CD4-positive, alpha-beta T cell treated with Interleukin-10 for 1 hour (primary cell): ENCODE results near the gene SLC32A1.
A peak's percentile ranks its signal among the peaks of the same experiment; 100 is the strongest.

Experiments
- DNase-seq: peaks from one replicate; pipeline ENCODE4 v3.0.0-alpha.2; 2020

Gene SLC32A1

GRCh38 chr20:38725931-38726803 lies 1.9 kb downstream of the SLC32A1 start:
- peak; percentile 46 for DNase-seq

- peak; percentile 54 for DNase-seq
Observed at GRCh38 chr20:38726804-38727606, 2.7 kb downstream of the SLC32A1 start.

GRCh38 chr20:38727607-38728190 lies 3.4 kb downstream of the SLC32A1 start:
- DNase-seq: no peak

DNA sequence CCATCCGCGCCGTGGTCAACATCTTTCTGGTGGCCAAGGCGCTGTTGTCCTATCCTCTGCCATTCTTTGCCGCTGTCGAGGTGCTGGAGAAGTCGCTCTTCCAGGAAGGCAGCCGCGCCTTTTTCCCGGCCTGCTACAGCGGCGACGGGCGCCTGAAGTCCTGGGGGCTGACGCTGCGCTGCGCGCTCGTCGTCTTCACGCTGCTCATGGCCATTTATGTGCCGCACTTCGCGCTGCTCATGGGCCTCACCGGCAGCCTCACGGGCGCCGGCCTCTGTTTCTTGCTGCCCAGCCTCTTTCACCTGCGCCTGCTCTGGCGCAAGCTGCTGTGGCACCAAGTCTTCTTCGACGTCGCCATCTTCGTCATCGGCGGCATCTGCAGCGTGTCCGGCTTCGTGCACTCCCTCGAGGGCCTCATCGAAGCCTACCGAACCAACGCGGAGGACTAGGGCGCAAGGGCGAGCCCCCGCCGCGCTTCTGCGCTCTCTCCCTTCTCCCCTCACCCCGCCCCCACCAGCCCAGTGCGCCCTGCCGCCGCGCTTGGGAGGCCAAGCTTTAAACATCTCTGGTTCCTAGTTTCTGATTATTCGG lies 4.0 kb downstream of the SLC32A1 start:
- DNase-seq: no peak

- no peak for DNase-seq
Observed at GRCh38 chr20:38728911-38729642, 4.8 kb downstream of the SLC32A1 start.

DNA sequence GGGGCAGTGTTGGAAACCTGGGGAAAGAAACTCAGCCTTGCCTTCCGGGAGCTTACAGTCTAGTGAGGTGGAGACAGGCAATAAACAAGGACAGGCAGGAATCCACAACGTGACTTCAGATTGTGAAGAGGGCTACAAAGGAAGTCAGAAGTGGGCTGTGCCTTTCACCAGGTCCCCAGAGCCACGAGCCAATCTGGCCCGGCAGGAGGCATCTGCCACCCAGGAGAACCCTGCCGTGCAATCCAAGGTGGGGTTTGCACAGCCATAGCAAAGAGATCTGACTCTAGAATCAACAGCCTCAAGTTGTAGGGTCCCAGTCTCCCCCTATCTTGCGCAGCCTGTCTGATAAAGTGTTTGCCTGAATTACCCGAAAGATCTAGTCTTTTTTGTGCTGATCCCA lies 5.5 kb downstream of the SLC32A1 start:
- no peak for DNase-seq

DNA sequence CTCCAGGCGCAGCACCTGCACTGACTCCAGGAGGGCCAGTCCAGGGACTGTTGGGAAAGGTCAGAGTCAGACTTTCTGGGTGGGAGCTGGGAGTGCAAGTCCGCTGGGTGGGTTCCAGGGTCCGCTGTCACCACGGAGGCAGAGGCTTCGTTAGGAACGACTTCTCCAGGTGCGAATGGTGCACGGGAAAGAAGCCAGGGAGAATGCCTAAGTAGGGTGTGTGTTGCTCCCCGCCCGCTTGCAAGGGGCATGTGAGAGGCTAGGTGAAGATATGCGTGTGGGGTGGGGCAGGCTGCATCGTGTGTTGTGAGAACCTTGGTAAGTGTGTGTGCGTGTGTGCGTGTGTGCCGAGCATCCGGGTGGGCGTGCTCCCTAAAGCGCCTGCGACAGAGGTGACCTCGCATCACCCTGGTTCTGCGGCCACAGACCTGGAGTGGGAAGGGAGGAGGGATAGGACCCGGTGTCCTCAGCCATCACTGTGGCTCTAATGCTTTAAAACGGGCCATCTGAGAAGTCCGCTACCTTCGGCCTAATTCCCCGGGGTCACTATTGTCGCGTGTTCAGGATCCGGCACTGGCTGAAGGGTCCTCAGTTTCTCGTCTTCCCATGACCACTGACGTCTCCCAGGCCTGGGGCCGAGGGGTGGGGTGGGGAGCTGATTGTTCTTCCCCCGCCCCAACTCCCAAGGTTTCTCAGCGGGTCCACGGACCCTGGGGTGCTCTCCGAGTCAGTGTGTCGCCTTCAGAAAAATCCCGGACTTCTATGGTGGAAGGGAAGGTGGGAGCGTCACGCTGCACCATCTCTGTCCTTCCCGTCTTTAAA lies 6.1 kb downstream of the SLC32A1 start:
- no peak for DNase-seq

- DNase-seq: peak; percentile 79
Observed at GRCh38 chr20:38730989-38731737, 6.9 kb downstream of the SLC32A1 start.

- no peak for DNase-seq
Observed at GRCh38 chr20:38731738-38732113, 7.4 kb downstream of the SLC32A1 start.

- DNase-seq: no peak
Observed at GRCh38 chr20:38732981-38733380, 8.7 kb downstream of the SLC32A1 start.

GRCh38 chr20:38735172-38735571 lies 10.9 kb downstream of the SLC32A1 start:
- DNase-seq: no peak

DNA sequence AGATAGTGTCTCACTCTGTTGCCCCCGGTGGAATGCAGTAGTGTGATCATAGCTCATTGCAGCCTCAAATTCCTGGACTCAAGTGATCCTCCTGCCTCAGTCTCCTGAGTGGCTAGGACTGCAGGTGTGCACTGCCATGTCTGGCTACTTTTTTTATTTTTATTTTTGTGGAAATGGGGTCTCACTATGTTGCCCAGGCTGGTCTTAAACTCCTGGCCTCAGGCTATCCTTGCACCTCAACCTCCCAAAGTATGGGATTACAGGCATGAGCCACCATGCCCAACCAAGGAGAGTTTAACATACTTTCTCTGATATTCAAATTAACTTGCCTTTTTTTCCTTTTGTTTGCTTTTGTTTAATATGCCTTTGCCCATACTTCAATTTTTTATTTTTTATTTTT lies 13.6 kb downstream of the SLC32A1 start:
- no peak for DNase-seq

DNA sequence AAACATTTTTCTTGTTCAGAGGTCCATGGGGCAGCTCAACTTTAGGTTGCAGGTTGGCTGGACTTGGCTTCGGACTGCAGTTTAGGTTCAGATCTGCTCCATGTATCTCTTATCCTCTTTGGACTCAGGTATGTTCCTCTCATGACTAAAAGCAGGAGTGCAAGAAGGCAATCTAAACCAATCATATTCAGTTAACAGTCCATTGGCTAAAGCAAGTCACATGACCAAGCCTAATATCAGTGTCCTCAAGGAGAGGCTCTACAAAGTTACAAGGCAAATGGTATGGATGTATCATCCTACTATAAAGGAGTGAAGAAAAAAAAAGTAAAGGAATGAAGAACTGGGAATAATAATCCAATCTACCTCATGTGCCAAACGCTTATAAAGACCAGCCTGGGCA lies 21.5 kb downstream of the SLC32A1 start:
- DNase-seq: no peak

- no peak for DNase-seq
Observed at GRCh38 chr20:38747495-38748096, 23.3 kb downstream of the SLC32A1 start.

DNA sequence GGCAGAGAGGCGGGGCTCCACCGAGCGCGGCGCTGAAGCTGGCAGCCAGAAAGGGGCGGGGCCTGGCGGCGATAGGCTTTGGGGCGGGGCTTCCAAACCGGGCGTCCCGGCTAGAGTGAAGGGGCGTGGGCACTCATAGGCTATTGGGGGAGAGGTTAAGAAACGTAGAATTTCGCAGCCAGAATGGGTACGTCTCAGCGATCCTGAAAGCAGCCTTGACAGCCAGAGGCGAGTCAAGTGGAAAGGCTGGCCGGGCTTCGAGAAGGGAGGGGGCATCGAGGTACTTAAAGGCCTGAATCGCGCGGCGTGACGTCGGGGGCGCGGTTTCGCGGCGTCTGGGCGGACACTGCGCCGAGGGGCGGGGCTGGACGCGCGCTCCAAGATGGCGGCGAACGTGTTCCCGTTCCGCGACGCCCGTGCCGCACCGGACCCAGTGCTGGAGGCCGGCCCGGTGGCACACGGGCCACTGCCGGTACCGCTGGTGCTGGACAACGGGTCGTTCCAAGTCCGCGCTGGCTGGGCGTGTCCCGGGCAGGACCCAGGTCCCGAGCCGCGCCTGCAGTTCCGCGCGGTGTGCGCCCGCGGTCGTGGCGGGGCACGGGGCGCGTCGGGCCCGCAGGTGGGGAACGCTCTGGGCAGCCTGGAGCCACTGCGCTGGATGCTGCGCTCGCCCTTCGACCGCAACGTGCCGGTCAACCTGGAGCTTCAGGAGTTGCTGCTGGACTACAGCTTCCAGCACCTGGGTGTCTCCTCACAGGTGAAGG lies 24.0 kb downstream of the SLC32A1 start, which contains the start of gene ACTR5:
ACTR5 (plus strand) TSS at position 364 of the 764 bp plus-strand sequence; CDS start at position 383, 19 bp downstream.
- DNase-seq: peak; percentile 97

DNA sequence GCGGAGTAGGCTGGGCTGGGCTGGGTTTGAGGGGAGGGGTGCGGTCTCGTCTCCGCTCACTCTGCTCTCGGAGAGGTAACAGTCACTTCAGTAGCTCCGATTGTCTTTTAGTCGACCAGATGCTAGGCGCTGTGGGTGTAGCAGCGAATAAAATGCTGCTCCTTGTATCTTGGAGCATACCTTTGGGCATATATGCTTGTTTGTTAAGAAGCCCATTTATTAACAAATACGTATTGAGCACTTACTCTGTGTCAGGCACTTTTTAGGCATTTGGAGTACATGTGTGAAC lies 24.5 kb downstream of the SLC32A1 start:
- peak; percentile 59 for DNase-seq

GRCh38 chr20:38751360-38751976 lies 27.2 kb downstream of the SLC32A1 start:
- peak; percentile 63 for DNase-seq

DNA sequence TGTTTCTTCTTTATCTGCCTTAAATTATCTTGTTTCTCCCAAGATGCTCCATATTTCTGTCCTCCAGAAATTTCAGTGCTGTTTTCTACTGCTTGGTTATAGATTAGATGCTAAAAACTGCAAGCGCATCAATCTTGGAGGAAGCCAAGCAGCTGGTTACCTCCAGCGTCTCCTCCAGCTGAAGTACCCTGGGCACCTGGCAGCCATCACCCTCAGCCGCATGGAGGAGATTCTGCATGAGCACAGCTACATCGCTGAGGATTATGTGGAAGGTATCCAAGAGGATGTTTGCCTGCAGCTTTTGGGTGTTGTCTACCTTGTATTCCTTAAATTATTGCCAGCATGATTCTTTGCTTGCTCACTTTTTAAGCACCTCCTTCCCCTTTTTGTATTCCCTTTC lies 27.7 kb downstream of the SLC32A1 start:
- no peak for DNase-seq

DNA sequence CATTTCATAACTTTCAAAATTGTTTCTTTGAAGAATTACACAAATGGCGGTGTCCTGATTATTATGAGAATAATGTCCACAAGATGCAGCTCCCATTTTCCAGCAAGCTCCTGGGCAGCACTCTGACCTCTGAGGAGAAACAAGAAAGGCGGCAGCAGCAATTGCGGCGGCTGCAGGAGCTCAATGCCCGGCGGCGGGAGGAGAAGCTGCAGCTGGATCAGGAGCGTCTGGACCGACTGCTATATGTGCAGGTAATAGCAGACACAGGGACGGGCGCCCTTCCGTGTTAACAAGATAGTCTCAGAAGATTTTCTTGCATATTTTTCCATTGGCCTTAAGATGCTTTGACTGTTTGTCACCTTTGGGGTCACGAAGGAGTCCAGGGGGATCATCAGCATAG lies 30.6 kb downstream of the SLC32A1 start:
- no peak for DNase-seq
